Endothelial cell of umbilical vein (primary cell): ENCODE results near the gene KIR3DL1. TPM values are rescaled to one million over a fixed set of nuclear protein-coding genes. Genes with fewer than 3 reads are reported as not detected.
"Not testable (repeated sequence)": the region's sequence is repeated elsewhere in the genome, so short reads cannot be mapped to it uniquely, and the experiment has no call there.

Source experiments
- BruUV-seq: library from RNA; stranded (reverse); fragments of 400-500 nt; replicated peaks from 2 replicates; lab custom pipeline; 2021; lab: Mats Ljungman, UMichigan
- CTCF ChIA-PET: fragments of 300-600, 350-600 bp; sonication (Branson Sonifier 250); formaldehyde crosslinking; loops from one replicate; lab custom pipeline; 2021; ENCODE audit warnings: antibody characterized with exemption, inconsistent platforms; lab: Charles Lee
- POLR2A ChIA-PET: fragments of 300-600, 350-600 bp; sonication (Branson Sonifier 250); formaldehyde crosslinking; loops from one replicate; lab custom pipeline; 2021; ENCODE audit warnings: antibody characterized with exemption, inconsistent platforms; lab: Charles Lee
- DNase-seq: peaks from one replicate; pipeline ENCODE4 v3.0.0-alpha.2; 2011; ENCODE audit warnings: low read depth, low spot score
- FAIRE-seq: peaks from 2 replicates; lab custom pipeline; 2011; peaks lifted over from hg19 to GRCh38; lab: Jason Lieb, UNC
- H2AFZ ChIP-seq: 2 replicates; pipeline ENCODE4 v1.6.0; 2012; ENCODE audit warnings: low read depth, low read length, control low read depth, inconsistent platforms
- H3K27ac ChIP-seq: 2 replicates; pipeline ENCODE4 v1.5.1; 2011; ENCODE audit warnings: low read depth, mild to moderate bottlenecking, control low read depth, low read length, moderate library complexity; ENCODE audit not compliant: insufficient read depth
- H3K27me3 ChIP-seq, 2 experiments: 2 replicates each; pipeline versions ENCODE4 v1.6.0 to v1.6.1; 2011; ENCODE audit warnings: low read length in 2 of 2, mixed read lengths in 1 of 2; ENCODE audit not compliant: control insufficient read depth in 2 of 2, insufficient read depth in 2 of 2
- H3K36me3 ChIP-seq, 2 experiments: 2 replicates in 1 of 2; 3 replicates in 1 of 2; pipeline ENCODE4 v1.5.1; 2011; ENCODE audit warnings: low read length in 2 of 2, mild to moderate bottlenecking in 1 of 2, moderate library complexity in 1 of 2; ENCODE audit not compliant: control insufficient read depth in 2 of 2, insufficient read depth in 2 of 2; ENCODE audit errors: extremely low read depth in 1 of 2
- H3K4me1 ChIP-seq: 3 replicates; pipeline ENCODE4 v1.5.1; 2011; ENCODE audit warnings: mild to moderate bottlenecking, low read length; ENCODE audit not compliant: control insufficient read depth, insufficient read depth; ENCODE audit errors: extremely low read depth
- H3K4me2 ChIP-seq: 2 replicates; pipeline ENCODE4 v1.6.1; 2011; ENCODE audit warnings: low read length, control low read depth, mixed read lengths; ENCODE audit not compliant: insufficient read depth
- H3K4me3 ChIP-seq, 3 experiments: fragments of 200-600 bp in 1 of 3; sonication (generic), shearing (Covaris generic) in 1 of 3; replicated peaks in 1 of 3; 2 replicates each; pipeline ENCODE4 v1.5.1; 2011 to 2016; ENCODE audit warnings: control low read depth in 3 of 3, low read length in 3 of 3, mild to moderate bottlenecking in 2 of 3, inconsistent platforms in 1 of 3, low read depth in 1 of 3, moderate library complexity in 1 of 3; ENCODE audit not compliant: insufficient read depth in 1 of 3
- H3K79me2 ChIP-seq: 2 replicates; pipeline ENCODE4 v1.6.0; 2012; ENCODE audit warnings: low read length, inconsistent platforms; ENCODE audit not compliant: control insufficient read depth, insufficient read depth
- H3K9ac ChIP-seq: replicated peaks from 2 replicates; pipeline ENCODE3; 2011; ENCODE audit warnings: low read length, control low read depth; ENCODE audit not compliant: insufficient read depth; ENCODE audit errors: extremely low read depth
- H3K9me1 ChIP-seq: replicated peaks from 3 replicates; pipeline ENCODE4 v1.6.0; 2011; ENCODE audit warnings: mild to moderate bottlenecking, low read length; ENCODE audit not compliant: control insufficient read depth, insufficient read depth; ENCODE audit errors: extremely low read depth
- H3K9me3 ChIP-seq: replicated peaks from 2 replicates; pipeline ENCODE4 v1.5.1; 2012; ENCODE audit warnings: low read length, inconsistent platforms; ENCODE audit not compliant: control insufficient read depth, insufficient read depth
- H4K20me1 ChIP-seq: replicated peaks from 2 replicates; pipeline ENCODE3; 2011; ENCODE audit warnings: mild to moderate bottlenecking, low read length; ENCODE audit not compliant: control insufficient read depth, insufficient read depth; ENCODE audit errors: extremely low read depth
- EZH2 ChIP-seq: IDR thresholded peaks from 2 replicates; pipeline ENCODE4 v1.6.1; 2012; ENCODE audit warnings: borderline replicate concordance, low read depth, mild to moderate bottlenecking, moderate library complexity, low read length, inconsistent platforms; ENCODE audit not compliant: severe bottlenecking
- JUN ChIP-seq: IDR thresholded peaks from 2 replicates; pipeline ENCODE4 v1.6.1; 2011; ENCODE audit warnings: borderline replicate concordance, low read depth; ENCODE audit not compliant: insufficient read length, insufficient read depth
- MAX ChIP-seq: IDR thresholded peaks from 2 replicates; pipeline ENCODE4 v1.6.1; 2011; ENCODE audit not compliant: insufficient read depth, insufficient read length
- MYC ChIP-seq: IDR thresholded peaks from one replicate; pipeline ENCODE4 v1.6.1; 2011; ENCODE audit warnings: mild to moderate bottlenecking, low read depth, low read length
- POLR2A ChIP-seq: IDR thresholded peaks from 2 replicates; pipeline ENCODE4 v1.6.1; 2012; ENCODE audit warnings: low read depth, mild to moderate bottlenecking, control low read depth, low read length
- dilution Hi-C: fragments of 300-500 bp; cut with MboI; formaldehyde crosslinking; loops from one replicate; pipeline ENCODE4 v1.15.0; 2019; ENCODE audit warnings: low sequenced_read_pairs; ENCODE audit not compliant: extremely low pct_ligation_motif_present
- intact Hi-C: fragments of 100-400 bp; cut with micrococcal nuclease; formaldehyde crosslinking; loops from one replicate; pipeline ENCODE4 v1.10.0; 2022
- polyA plus RNA-seq, 4 experiments: library from polyadenylated mRNA; depleted of rRNA in 3 of 4; stranded (reverse) in 3 of 4; unstranded in 1 of 4; fragments of >200 nt; gene quantifications; 2 replicates each; pipeline versions ENCODE4 v1.2.1 to v1.2.3, GENCODE V29; 2011 to 2012; ENCODE audit warnings: missing spikeins in 1 of 4
- total RNA-seq: library from RNA; stranded (reverse); gene quantifications from 2 replicates; pipeline ENCODE4 v1.2.3, GENCODE V29; 2021

KIR3DL1 gene
- total and polyA plus RNA-seq, 2 donors (not counting 3 experiments of a cell fraction or from before 2014, with no cell fraction given), result not detected

GRCh38 chr19:54851353-54851752, 35.1 kb downstream of the KIR3DL1 start:
- Histone ChIP-seq H3K4me1 (no peaks in the 10 kb centered on the region), H4K20me1 (no peaks in the 10 kb centered on the region), H3K9ac (no peak overlapping the region), H3K9me3 (no peaks in the 10 kb centered on the region), H3K27me3 (no peaks in the 10 kb centered on the region), H3K4me2 (no peak overlapping the region), H3K27ac (no peak overlapping the region), H2AFZ (no peak overlapping the region), H3K36me3 (no peaks in the 10 kb centered on the region), H3K9me1 (no peaks in the 10 kb centered on the region), H3K79me2 (no peaks in the 10 kb centered on the region), H3K4me3 (no peak overlapping the region)
- ChIA-PET CTCF (no interaction called here), POLR2A (no interaction called here)
- BruUV-seq, result no TSS peak
- dilution Hi-C loops (no loop called here), intact Hi-C loops (no loop called here)
- FAIRE-seq, result no peak
- DNase-seq, result no peak
- no peak for TF ChIP-seq MYC
- no peak for TF ChIP-seq POLR2A
- TF ChIP-seq EZH2, result no peak
- no peak for TF ChIP-seq MAX
- no peak for TF ChIP-seq JUN

- BruUV-seq, intact Hi-C loops, CTCF ChIA-PET, H3K79me2 ChIP-seq, H3K36me3 ChIP-seq, H4K20me1 ChIP-seq, H3K9me3 ChIP-seq, H3K9ac ChIP-seq, FAIRE-seq, H3K27me3 ChIP-seq, H3K27ac ChIP-seq, POLR2A ChIA-PET, H3K4me2 ChIP-seq, H2AFZ ChIP-seq, dilution Hi-C loops, H3K4me1 ChIP-seq, H3K9me1 ChIP-seq, H3K4me3 ChIP-seq, DNase-seq: not testable (repeated sequence)
Measured at GRCh38 chr19:54855241-54855640, 39.0 kb downstream of the KIR3DL1 start.

- H3K9me1 ChIP-seq, dilution Hi-C loops, H3K79me2 ChIP-seq, POLR2A ChIA-PET, DNase-seq, intact Hi-C loops, H3K9ac ChIP-seq, H3K4me3 ChIP-seq, H3K36me3 ChIP-seq, H3K9me3 ChIP-seq, H3K4me1 ChIP-seq, BruUV-seq, CTCF ChIA-PET, H3K27me3 ChIP-seq, FAIRE-seq, H3K27ac ChIP-seq, H4K20me1 ChIP-seq, H2AFZ ChIP-seq, H3K4me2 ChIP-seq: not testable (repeated sequence)
Measured at GRCh38 chr19:54858476-54858875, 42.2 kb downstream of the KIR3DL1 start.

- dilution Hi-C loops, result not testable (repeated sequence)
Measured at GRCh38 chr19:54859421-54859820, 43.2 kb downstream of the KIR3DL1 start.

More at GRCh38 chr19:54859421-54859820, 43.2 kb downstream of the KIR3DL1 start:
- BruUV-seq, H3K9me3 ChIP-seq, H3K4me3 ChIP-seq, DNase-seq, H3K79me2 ChIP-seq, H3K4me1 ChIP-seq, H3K27me3 ChIP-seq, FAIRE-seq, H3K9me1 ChIP-seq, CTCF ChIA-PET, POLR2A ChIA-PET, H3K9ac ChIP-seq, intact Hi-C loops, H3K27ac ChIP-seq, H2AFZ ChIP-seq, H3K36me3 ChIP-seq, H3K4me2 ChIP-seq, H4K20me1 ChIP-seq: not testable (repeated sequence)
